GM12865 (cell line): ENCODE measurements around the gene FGF9.
A peak's percentile ranks its signal among the peaks of the same experiment; 100 is the strongest.

ENCODE experiments used
- DNase-seq: peaks from one replicate; pipeline ENCODE4 v3.0.0; 2010; ENCODE audit warnings: low read depth
- H3K4me3 ChIP-seq: 2 replicates; pipeline ENCODE4 v1.5.1; 2011; ENCODE audit warnings: mild to moderate bottlenecking, low read depth, low read length, control low read depth
- TF ChIP-seq, protein P1 (sequence below): IDR thresholded peaks from 2 replicates; pipeline ENCODE4 v1.5.1; 2011; ENCODE audit warnings: low read length, control low read depth, low read depth, inconsistent platforms; ENCODE audit not compliant: insufficient read depth; ENCODE audit errors: missing control alignments

Gene FGF9

DNA sequence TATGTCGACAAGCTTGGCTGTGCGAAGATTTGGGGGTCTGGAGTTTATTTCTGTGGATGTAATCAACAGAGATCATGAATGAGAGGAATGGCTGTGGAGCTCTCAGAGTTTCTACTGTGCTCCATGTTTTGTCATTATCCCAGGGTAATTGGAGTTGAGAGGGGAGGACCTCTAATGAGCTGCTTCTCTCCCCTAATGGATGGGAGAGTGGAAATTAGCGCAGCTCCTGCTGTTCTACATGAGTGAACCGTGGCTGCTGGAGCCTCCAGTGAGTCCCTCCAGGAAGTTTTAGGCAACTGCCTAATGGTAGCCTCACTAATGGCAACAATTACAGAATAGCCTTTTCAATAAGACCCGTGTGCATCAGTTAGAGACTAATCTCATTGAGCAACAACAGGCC lies 31.3 kb upstream of the FGF9 start:
- TF ChIP-seq, protein P1, sequence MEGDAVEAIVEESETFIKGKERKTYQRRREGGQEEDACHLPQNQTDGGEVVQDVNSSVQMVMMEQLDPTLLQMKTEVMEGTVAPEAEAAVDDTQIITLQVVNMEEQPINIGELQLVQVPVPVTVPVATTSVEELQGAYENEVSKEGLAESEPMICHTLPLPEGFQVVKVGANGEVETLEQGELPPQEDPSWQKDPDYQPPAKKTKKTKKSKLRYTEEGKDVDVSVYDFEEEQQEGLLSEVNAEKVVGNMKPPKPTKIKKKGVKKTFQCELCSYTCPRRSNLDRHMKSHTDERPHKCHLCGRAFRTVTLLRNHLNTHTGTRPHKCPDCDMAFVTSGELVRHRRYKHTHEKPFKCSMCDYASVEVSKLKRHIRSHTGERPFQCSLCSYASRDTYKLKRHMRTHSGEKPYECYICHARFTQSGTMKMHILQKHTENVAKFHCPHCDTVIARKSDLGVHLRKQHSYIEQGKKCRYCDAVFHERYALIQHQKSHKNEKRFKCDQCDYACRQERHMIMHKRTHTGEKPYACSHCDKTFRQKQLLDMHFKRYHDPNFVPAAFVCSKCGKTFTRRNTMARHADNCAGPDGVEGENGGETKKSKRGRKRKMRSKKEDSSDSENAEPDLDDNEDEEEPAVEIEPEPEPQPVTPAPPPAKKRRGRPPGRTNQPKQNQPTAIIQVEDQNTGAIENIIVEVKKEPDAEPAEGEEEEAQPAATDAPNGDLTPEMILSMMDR: no peak
- DNase-seq: no peak
- no peak overlapping the region for H3K4me3 ChIP-seq

DNA sequence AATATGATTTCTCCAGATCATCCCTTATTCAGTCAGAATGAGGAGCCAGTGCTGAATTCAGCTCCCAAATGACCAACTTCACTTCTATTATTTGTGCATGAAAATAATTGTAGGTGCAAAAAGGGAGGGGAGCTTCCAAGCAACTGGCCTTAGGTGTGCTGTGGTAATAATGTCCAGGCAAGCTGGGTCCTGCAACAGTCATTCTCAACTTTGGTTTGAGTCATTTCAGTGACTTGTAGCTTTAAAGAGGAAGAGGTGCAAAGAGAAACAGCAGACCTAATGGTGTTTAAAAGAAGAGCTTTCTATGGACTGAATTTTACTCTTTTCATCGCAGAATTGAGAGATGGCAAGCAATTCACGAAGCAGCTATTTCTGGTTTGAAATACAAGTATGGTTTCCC lies 29.2 kb upstream of the FGF9 start:
- H3K4me3 ChIP-seq: no peak overlapping the region
- peak; percentile 32 for DNase-seq
- TF ChIP-seq, protein P1: no peak

DNA sequence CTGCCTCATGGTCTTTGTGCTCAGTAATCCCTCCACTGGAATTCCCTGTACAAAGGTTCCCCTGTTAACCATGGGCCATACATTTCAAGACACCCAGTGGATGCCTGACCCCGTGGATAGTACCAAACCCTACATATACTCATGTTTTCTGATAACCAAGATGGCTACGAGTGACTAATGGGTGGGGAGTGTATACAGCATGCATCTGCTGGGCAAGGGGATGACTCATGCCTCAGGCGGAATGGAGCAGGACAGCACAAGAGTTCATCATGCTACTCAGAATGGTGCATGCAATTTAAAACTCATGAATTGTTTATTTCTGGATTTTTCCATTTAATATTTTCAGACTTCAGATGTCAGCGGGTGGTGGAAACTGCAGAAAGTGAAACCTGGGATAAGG lies 13.3 kb upstream of the FGF9 start:
- TF ChIP-seq, protein P1: no peak
- no peak overlapping the region for H3K4me3 ChIP-seq
- DNase-seq: no peak

DNA sequence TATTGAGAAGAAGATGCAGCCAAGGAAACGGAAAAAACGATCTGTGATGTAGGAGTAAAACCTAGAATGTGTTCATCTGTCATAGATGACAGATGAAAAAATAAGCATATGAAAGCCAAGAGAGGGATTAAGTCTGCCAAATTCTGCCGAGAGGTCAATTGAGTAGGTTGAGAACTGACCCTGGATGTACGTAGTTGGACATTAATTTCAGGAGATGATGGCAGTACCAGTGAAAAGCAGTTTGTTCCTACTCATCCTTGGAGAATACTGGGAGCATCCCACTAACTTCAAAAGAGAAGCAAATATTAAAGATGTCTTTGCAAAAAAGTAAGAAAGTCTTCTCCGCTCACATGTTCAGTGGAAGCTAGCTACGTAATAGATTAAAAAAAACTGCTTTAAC lies 11.8 kb upstream of the FGF9 start:
- no peak for DNase-seq
- TF ChIP-seq, protein P1: no peak
- H3K4me3 ChIP-seq: no peak overlapping the region

DNA sequence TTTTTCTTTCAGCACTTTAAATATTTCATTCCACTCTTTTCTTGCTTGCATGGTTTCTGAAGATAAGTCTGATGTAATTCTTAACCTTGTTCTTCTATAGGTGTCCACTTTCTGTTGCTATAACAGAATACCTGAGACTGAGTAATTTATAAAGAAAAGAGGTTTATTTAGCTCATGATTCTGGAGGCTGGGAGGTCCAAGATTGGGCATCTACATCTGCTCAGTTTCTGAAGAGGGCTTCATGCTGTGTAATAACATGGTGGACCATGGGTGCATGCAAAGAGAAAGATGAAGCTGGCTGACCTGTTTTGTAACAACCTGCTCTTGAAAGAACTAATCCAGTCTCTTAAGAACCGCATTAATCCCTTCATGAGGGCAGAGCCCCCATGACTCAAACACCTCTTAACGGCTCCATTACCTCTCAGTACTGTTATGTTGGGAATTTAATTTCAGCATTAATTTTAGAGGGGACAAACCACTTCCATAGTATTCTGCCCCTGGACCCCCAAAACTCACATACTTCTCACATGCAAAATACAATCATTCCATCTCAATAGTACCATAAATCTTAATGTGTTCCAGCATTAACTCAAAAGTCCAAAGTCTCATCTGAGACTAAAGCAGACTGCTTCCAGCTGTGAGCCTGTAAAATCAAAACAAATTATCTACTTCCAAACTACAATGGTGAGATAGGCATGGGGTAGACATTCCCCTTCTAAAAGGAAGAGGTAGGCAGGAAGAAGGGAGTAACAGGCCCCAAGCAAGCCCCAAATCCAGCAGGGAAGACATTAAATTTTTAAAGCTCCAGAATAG lies 9.6 kb upstream of the FGF9 start:
- no peak for DNase-seq
- TF ChIP-seq, protein P1: no peak
- H3K4me3 ChIP-seq: no peak overlapping the region

DNA sequence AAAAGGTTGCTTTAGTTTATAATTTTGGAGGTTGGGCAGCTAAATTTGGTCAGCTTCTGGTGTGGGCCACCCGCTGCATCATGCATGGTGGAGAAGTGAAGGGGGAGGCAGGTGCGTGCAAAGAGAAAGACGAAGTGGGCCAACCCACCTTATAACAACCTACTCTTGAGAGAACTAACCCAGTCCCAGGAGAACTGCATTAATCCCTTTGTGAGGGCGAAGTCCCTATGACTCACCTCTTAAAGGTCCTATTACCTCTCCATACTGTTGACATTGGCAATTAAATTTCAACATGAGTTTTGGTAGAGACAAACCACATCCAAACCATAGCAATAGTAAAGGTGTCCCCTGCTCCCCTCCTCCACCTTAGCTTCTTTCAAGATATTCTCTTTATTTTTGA lies 7.7 kb upstream of the FGF9 start:
- TF ChIP-seq, protein P1: no peak
- no peak overlapping the region for H3K4me3 ChIP-seq
- no peak for DNase-seq
